ENCODE data around the gene HOXB5.

DNA sequence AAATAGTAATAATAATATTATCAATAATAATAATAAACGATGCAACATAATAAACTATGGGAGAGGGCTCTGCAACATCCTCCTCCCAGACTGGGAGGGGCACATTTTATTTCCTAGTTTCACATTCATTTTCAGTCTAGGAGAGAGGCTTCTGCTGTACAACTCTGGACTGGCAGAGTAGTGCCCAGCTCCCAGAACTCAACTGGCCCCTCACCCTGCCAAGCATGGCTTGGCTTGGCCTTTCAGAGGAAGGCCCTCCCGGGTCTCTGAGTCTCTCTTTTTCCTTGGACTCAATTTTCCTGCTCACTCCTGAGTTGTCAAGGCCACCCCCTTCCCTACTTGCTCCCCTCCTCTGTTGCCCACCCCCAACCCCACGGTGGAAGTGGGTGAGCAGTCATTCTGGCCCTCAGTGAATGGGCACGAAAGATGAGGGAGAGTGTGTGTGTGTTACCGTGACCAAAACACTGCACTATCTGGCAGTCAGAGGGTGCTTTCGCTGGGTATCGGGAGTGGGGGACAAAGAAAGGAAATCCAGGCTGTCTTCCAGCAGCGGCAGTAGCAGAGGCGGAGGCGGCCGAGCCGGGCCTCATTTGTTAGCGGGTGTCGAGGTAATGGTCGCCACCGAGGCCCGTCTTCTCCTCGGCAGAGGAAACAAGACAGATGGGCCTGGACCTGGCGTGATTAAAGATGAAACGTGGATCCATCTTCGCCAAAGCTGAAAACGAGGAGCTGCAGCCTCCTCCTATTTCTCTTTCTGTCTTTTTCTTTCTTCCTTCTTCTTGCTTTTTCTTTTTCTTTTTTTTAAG is 17.7 kb downstream of the HOXB5 start:
- TF ChIP-seq, protein P1, sequence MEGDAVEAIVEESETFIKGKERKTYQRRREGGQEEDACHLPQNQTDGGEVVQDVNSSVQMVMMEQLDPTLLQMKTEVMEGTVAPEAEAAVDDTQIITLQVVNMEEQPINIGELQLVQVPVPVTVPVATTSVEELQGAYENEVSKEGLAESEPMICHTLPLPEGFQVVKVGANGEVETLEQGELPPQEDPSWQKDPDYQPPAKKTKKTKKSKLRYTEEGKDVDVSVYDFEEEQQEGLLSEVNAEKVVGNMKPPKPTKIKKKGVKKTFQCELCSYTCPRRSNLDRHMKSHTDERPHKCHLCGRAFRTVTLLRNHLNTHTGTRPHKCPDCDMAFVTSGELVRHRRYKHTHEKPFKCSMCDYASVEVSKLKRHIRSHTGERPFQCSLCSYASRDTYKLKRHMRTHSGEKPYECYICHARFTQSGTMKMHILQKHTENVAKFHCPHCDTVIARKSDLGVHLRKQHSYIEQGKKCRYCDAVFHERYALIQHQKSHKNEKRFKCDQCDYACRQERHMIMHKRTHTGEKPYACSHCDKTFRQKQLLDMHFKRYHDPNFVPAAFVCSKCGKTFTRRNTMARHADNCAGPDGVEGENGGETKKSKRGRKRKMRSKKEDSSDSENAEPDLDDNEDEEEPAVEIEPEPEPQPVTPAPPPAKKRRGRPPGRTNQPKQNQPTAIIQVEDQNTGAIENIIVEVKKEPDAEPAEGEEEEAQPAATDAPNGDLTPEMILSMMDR (conservative IDR thresholded peaks at IDR 0.05; ENCODE audit: low read depth, low read length), result no peak
- TF ChIP-seq EZH2 (IDR thresholded peaks at IDR 0.05; ENCODE audit: borderline replicate concordance, low read depth, low read length, poor library complexity, severe bottlenecking), result no peak
